BLaER1 treated with 17β-estradiol and CSF1 and Interleukin-3, amounts not matched to agents 10 nM and 100 nM (cell line): ENCODE measurements around the gene MORN2.
A peak's percentile ranks its signal among the peaks of the same experiment; 100 is the strongest.
"Not testable (repeated sequence)": the region's sequence is repeated elsewhere in the genome, so short reads cannot be mapped to it uniquely, and the experiment has no call there.

Experiments
- H3K27ac ChIP-seq, 11 experiments: shearing (Covaris generic); formaldehyde crosslinking; 2 replicates each; pipeline ENCODE4 v1.8.1; 2022
- H3K27me3 ChIP-seq, 11 experiments: shearing (Covaris generic); formaldehyde crosslinking; 2 replicates each; pipeline ENCODE4 v1.8.1; 2022
- H3K36me3 ChIP-seq, 11 experiments: shearing (Covaris generic); formaldehyde crosslinking; 2 replicates each; pipeline ENCODE4 v1.8.1; 2022
- H3K4me1 ChIP-seq, 10 experiments: shearing (Covaris generic); formaldehyde crosslinking; 2 replicates each; pipeline ENCODE4 v1.8.1; 2022
- H3K4me2 ChIP-seq, 11 experiments: shearing (Covaris generic); formaldehyde crosslinking; 2 replicates each; pipeline ENCODE4 v1.8.1; 2022
- H3K4me3 ChIP-seq, 10 experiments: shearing (Covaris generic); formaldehyde crosslinking; 2 replicates each; pipeline ENCODE4 v1.8.1; 2022
- H3K9ac ChIP-seq, 11 experiments: shearing (Covaris generic); formaldehyde crosslinking; 2 replicates each; pipeline ENCODE4 v1.8.1; 2022
- H3K9me3 ChIP-seq, 11 experiments: shearing (Covaris generic); formaldehyde crosslinking; replicated peaks in 1 of 11; 2 replicates each; pipeline ENCODE4 v1.8.1; 2022
- H4K20me1 ChIP-seq, 11 experiments: shearing (Covaris generic); formaldehyde crosslinking; 2 replicates each; pipeline ENCODE4 v1.8.1; 2022
- Cebpa-rat ChIP-seq, 11 experiments: shearing (Covaris generic); IDR thresholded peaks; 2 replicates each; pipeline ENCODE4 v1.8.1; 2022

The MORN2 gene

GRCh38 chr2:38875576-38876367 lies at the start of gene MORN2, which contains the start of gene DHX57:
Gene MORN2 (plus strand): TSS chr2:38875976.
Gene DHX57 (minus strand): TSS chr2:38875934. CDS start chr2:38868405, 7,529 bp downstream.
- peaks cover 0 to 8% (median 0%) of the 10 kb centered on the region in 11 experiments; a peak in 4 of 22 replicates for H3K36me3 ChIP-seq
- no peak for TF ChIP-seq Cebpa-rat (IDR thresholded peaks at IDR 0.05)
- peak within 1 kb of the TSS; percentile 9 to 76 (median 48); a peak in 20 of 22 replicates for H3K27ac ChIP-seq
- H3K4me1 ChIP-seq, result peaks cover 11 to 17% (median 14%) of the 10 kb centered on the region in 10 experiments; a peak in 16 of 20 replicates
- peak within 1 kb of the TSS; percentile 79 to 96 (median 86) for H3K4me2 ChIP-seq
- H3K9me3 ChIP-seq, result peaks cover 14 to 30% (median 25%) of the 10 kb centered on the region in 11 experiments
- peaks cover 0 to 17% (median 12%) of the 10 kb centered on the region in 11 experiments; a peak in 8 of 22 replicates for H3K27me3 ChIP-seq
- peak within 1 kb of the TSS; percentile 67 to 86 (median 73) for H3K4me3 ChIP-seq
- H3K9ac ChIP-seq, result peak within 1 kb of the TSS; percentile 63 to 83 (median 77)
- no peaks in the 10 kb centered on the region for H4K20me1 ChIP-seq

GRCh38 chr2:38827539-38828145 lies 48.1 kb upstream of the MORN2 start:
- Histone ChIP-seq H3K4me2 (peak overlapping the region in 5 of 11 experiments; percentile 60 to 75 (median 63); a peak in 10 of 22 replicates), H3K4me1 (peaks cover 0 to 48% (median 9%) of the 10 kb centered on the region in 10 experiments; a peak in 11 of 20 replicates), H3K27ac (peak overlapping the region in 8 of 11 experiments; percentile 1 to 67 (median 44); a peak in 11 of 22 replicates), H3K36me3 (peaks cover 23 to 80% (median 51%) of the 10 kb centered on the region in 11 experiments), H3K9ac (peak overlapping the region in 2 of 11 experiments; percentile 21 to 40; a peak in 4 of 22 replicates)
- not testable (repeated sequence) for H3K4me3 ChIP-seq, H4K20me1 ChIP-seq, H3K27me3 ChIP-seq, H3K9me3 ChIP-seq

- no peaks in the 10 kb centered on the region for H3K9me3 ChIP-seq
- peak overlapping the region in 1 of 11 experiments; percentile 75; a peak in 3 of 22 replicates for H3K4me2 ChIP-seq
- H3K27me3 ChIP-seq, result no peaks in the 10 kb centered on the region
- no peaks in the 10 kb centered on the region for H4K20me1 ChIP-seq
- peaks cover 0 to 52% (median 9%) of the 10 kb centered on the region in 10 experiments; a peak in 11 of 20 replicates for H3K4me1 ChIP-seq
- H3K4me3 ChIP-seq, result no peak overlapping the region
- no peak overlapping the region for H3K9ac ChIP-seq
- H3K36me3 ChIP-seq, result peaks cover 25 to 80% (median 44%) of the 10 kb centered on the region in 11 experiments
- no peak for TF ChIP-seq Cebpa-rat (IDR thresholded peaks at IDR 0.05)
- peak overlapping the region in 1 of 11 experiments; percentile 59; a peak in 2 of 22 replicates for H3K27ac ChIP-seq
Measured at GRCh38 chr2:38828460-38828859, 47.3 kb upstream of the MORN2 start.

- Histone ChIP-seq H3K9ac (no peak overlapping the region), H3K4me2 (peak overlapping the region in 3 of 11 experiments; percentile 54 to 88 (median 65); a peak in 6 of 22 replicates), H3K4me1 (peaks cover 0 to 67% (median 11%) of the 10 kb centered on the region in 10 experiments; a peak in 11 of 20 replicates), H4K20me1 (no peaks in the 10 kb centered on the region), H3K27ac (peak overlapping the region in 5 of 11 experiments; percentile 50 to 64 (median 55); a peak in 6 of 22 replicates), H3K4me3 (no peak overlapping the region), H3K9me3 (no peaks in the 10 kb centered on the region), H3K27me3 (no peaks in the 10 kb centered on the region), H3K36me3 (peaks cover 10 to 80% (median 36%) of the 10 kb centered on the region in 11 experiments; a peak in 21 of 22 replicates)
- no peak for TF ChIP-seq Cebpa-rat (IDR thresholded peaks at IDR 0.05)
Measured at GRCh38 chr2:38829971-38830370, 45.8 kb upstream of the MORN2 start.

GRCh38 chr2:38830526-38831159 lies 45.1 kb upstream of the MORN2 start:
- no peaks in the 10 kb centered on the region for H3K27me3 ChIP-seq
- H3K4me3 ChIP-seq, result no peak overlapping the region
- no peaks in the 10 kb centered on the region for H4K20me1 ChIP-seq
- no peak for TF ChIP-seq Cebpa-rat (IDR thresholded peaks at IDR 0.05)
- H3K4me2 ChIP-seq, result peak overlapping the region in 5 of 11 experiments; percentile 48 to 88 (median 65); a peak in 9 of 22 replicates
- H3K36me3 ChIP-seq, result peaks cover 5 to 80% (median 37%) of the 10 kb centered on the region in 11 experiments; a peak in 21 of 22 replicates
- H3K9me3 ChIP-seq, result no peaks in the 10 kb centered on the region
- peak overlapping the region in 5 of 11 experiments; percentile 50 to 64 (median 55); a peak in 9 of 22 replicates for H3K27ac ChIP-seq
- peaks cover 0 to 74% (median 15%) of the 10 kb centered on the region in 10 experiments; a peak in 11 of 20 replicates for H3K4me1 ChIP-seq
- H3K9ac ChIP-seq, result peak overlapping the region in 1 of 11 experiments; percentile 33; a peak in 1 of 22 replicates

- Histone ChIP-seq H3K27me3 (no peaks in the 10 kb centered on the region), H3K4me3 (no peak overlapping the region), H3K9ac (peak overlapping the region in 5 of 11 experiments; percentile 30 to 63 (median 53); a peak in 8 of 22 replicates)
Measured at GRCh38 chr2:38835015-38835601, 40.7 kb upstream of the MORN2 start.

GRCh38 chr2:38835990-38836389 lies 39.8 kb upstream of the MORN2 start:
- H3K9ac ChIP-seq, result peak overlapping the region in 5 of 11 experiments; percentile 47 to 63 (median 54); a peak in 7 of 22 replicates
- peak overlapping the region in 6 of 11 experiments; percentile 40 to 85 (median 78); a peak in 11 of 22 replicates for H3K27ac ChIP-seq
- TF ChIP-seq Cebpa-rat (IDR thresholded peaks at IDR 0.05), result peak in 5 of 11 experiments; percentile 28 to 87 (median 73); a peak in 5 of 22 replicates

More at GRCh38 chr2:38835015-38835601, 40.7 kb upstream of the MORN2 start:
- H3K36me3 ChIP-seq, result peaks cover 0 to 84% (median 40%) of the 10 kb centered on the region in 11 experiments; a peak in 19 of 22 replicates
- H3K4me1 ChIP-seq, result peaks cover 0 to 88% (median 18%) of the 10 kb centered on the region in 10 experiments; a peak in 10 of 20 replicates
- TF ChIP-seq Cebpa-rat (IDR thresholded peaks at IDR 0.05), result 0 out of 22 replicates have a peak, but pooled peaks of 1 of the 11 experiments have one; percentile 1
- H3K9me3 ChIP-seq, result 0 out of 22 replicates have a peak, but pooled peaks cover 0 to 3% (median 0%) of the 10 kb centered on the region in 11 experiments
- H4K20me1 ChIP-seq, result no peaks in the 10 kb centered on the region
- peak overlapping the region in 5 of 11 experiments; percentile 49 to 78 (median 66); a peak in 10 of 22 replicates for H3K4me2 ChIP-seq
- H3K27ac ChIP-seq, result peak overlapping the region in 6 of 11 experiments; percentile 40 to 85 (median 78); a peak in 12 of 22 replicates

More at GRCh38 chr2:38835990-38836389, 39.8 kb upstream of the MORN2 start:
- 0 out of 22 replicates have a peak, but pooled peaks cover 0 to 3% (median 0%) of the 10 kb centered on the region in 11 experiments for H3K9me3 ChIP-seq
- H4K20me1 ChIP-seq, result no peaks in the 10 kb centered on the region
- H3K4me1 ChIP-seq, result peaks cover 0 to 85% (median 16%) of the 10 kb centered on the region in 10 experiments; a peak in 10 of 20 replicates
- peaks cover 0 to 85% (median 47%) of the 10 kb centered on the region in 11 experiments; a peak in 20 of 22 replicates for H3K36me3 ChIP-seq
- peak overlapping the region in 5 of 11 experiments; percentile 49 to 81 (median 66); a peak in 10 of 22 replicates for H3K4me2 ChIP-seq
- no peak overlapping the region for H3K4me3 ChIP-seq
- no peaks in the 10 kb centered on the region for H3K27me3 ChIP-seq
